ENCODE results near the gene PIH1D1.

The PIH1D1 gene

DNA sequence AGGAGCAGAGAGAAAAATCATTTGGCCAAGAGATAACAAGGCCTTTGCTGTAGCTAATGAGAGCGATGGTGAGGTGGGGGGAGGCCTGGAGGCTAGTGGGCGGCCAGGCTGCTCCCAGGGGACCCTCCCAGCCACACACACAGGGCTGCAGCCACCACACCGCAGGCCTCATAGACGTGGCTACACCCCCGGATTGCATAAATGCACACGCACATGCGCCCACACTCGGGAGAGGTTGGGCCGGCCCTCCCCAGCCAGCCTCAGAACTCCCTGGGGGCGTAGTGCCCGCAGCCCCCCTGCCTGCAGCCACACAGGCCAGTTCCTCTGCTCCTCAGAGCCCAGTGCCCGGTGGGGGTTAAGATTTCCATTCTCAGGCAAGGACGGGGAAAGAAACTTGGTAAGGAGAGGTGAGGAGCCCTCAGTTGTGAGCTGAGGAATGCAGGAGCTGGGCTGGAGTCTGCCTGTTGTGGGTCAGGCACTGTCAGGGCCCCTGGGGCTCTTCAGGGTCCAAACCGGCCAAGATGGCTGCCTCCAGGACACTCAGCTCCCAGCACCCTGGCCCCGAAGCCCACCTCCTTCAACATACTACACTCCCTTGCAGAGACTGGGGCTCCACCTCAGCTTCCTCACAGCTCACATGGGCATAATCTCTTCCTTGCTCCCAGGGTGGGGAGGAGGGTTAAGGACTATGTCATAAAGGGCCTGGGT is 36.4 kb downstream of the PIH1D1 start:
- no peak for DNase-seq

DNA sequence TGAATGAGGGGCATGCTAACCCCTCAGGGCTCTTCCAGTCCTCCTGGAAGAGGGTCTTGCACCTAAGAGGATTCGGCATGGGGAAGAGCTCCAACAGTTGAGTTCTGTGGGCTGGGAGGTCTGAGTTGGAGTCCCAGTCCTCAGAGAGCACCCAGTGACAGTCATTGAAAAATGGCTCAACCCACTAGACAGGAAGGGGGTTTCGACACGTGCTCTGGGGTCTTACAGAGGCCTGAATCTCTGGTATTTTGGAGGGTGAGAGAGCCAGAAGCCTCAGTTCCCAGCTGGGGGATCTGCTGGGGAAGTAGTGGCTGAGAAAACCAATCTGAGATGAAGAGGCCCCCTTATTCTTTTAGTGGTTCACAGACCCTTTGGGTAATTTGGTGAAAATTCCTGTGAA is 37.4 kb downstream of the PIH1D1 start:
- DNase-seq = no peak

DNA sequence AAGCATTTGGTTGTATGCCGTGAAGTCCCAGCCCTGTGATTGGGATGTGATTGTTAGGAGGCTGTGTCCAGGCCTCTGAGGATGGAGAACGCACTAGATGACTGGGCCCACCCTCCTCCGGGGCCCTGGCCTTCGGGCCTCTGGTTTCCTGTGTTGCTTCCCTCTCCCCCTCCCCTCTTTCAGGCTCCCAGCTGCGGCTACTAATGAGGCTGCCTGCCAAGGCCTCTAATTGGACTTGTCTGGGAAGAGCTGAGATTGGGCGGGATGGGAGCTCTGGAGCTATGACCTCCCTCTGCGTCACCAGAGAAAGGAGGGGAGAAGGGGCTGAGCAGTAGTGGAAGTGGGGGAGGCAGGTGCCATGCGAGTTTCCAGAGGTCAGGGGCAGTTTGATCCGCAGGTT is 38.3 kb downstream of the PIH1D1 start:
- DNase-seq = no peak

DNA sequence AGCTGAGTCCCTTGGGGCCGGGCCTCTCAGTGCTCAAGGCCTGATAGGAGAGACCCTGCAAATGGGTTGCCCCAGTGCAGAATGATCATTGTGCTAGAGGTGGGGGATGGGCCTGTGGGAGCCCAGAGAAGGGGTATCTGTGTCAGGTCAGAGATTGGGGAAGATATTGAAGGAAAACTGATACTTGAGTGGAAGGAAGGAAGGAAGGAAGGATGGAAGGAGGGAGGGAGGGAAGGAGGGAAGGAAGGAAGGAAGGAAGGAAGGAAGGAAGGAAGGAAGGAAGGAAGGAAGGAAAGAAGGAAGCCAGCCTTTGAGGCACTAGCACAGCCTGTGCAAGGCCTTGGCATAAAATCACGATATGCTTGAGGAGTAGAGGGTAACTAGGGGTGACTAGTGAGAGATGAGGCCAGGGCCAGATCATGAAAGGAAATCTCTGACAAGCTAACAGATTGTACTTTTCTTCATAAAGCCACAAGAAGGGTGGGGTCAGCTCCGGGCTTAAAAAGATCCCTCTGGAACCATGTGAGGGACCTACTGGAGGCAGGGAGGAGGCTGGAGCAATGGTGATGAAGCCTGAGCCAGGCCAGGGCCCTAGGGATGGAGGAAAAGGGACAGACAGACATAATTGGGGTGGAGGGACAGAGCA is 39.8 kb downstream of the PIH1D1 start:
- DNase-seq = no peak

- no peak for DNase-seq
These were observed 42.1 kb downstream of the PIH1D1 start for GRCh38 chr19:49409441-49410029.

DNA sequence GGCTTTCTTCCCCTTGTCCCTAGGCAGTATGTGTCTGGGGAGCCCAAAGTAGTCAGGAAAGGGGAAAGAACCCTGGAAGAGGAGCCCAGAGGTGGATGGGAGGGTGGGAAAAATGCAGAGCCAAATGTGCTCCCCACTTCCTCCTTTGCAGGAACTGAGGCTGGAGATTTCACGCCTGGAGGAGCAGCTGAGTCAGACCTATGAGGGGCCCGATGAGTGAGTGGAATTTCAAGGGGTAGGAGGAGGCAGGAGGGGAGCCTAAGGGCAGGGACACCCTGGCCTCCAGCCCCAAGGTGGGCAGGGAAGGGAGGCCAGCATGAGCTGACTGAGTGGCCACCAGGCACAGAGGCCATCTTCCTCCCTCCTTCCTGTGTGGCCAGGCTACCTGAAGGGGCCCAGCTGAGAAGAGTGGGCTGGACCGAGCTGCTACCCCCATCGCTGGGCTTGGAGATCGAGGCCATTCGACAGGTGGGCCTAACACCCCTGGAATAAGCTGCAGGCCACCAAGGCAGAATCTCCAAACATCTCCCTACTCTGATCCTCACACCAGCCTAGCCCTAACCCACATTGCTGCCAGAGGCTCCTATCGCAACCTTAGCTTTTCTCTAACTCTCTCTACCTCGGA is 42.7 kb downstream of the PIH1D1 start:
- DNase-seq = no peak

DNA sequence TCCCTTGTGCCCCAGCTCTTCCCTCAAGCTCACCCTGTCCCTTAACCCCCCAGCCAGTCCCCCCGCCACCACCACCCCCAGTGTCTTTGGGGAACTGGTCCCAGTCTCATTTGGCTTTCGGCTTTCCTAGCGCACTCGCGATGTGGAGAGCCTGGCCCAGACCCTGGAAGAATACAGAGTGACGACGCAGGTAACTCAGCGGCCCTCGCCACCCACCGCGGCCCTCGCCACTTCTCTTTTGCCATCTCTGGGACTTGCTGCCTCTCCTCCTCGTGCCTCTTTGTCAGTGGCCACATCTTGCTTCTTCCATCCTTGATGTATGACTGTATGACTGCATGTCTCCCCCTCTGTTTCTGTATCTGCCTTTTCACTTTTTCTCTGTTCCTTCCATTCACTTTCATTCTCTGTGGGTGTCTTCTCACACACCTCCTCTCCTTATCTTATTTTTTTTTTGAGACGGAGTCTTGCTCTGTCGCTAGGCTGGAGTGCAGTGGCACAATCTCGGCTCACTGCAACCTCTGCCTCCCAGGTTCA is 44.1 kb downstream of the PIH1D1 start:
- DNase-seq = no peak

- DNase-seq = no peak
These were observed 44.5 kb downstream of the PIH1D1 start for GRCh38 chr19:49407079-49407478.

DNA sequence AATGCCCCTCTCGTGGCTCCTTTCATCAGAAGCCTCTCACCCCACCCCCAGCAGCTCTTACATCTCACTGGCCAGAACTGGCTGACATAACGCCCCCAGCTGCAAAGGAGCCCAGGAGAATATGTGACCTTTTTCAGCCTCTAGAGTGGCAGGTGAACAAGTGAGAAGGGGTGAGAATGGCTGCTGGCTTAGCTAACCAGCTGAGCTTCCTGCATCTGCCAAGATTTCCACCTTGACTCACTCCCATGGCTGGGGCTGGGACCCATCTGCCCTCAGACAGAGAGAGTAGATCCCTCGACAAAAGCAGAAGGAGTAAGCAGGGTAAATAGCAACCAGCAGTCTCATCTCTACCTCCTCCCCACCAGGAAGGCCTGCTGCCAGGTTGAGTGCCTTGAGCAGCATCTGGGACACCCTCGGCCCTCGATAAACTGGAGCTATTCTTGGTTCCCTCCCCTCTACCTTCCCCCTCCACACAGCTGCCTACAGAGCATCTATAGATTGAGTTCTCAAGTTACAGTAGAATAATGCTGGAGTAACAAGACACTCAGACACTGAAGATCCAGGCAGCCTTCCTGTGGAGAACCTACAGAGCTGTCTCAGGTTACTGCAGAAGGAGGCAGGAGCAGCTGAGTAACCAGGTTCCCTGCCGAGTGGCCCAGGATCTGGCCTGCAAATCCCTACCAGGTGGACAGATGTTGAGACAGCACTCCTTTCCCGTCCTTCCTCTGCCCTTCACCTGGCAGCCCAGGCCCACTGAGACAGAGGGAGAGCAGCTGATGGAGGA is 48.0 kb downstream of the PIH1D1 start:
- DNase-seq = no peak

GRCh38 chr19:49400029-49400428 is 51.6 kb downstream of the PIH1D1 start:
- DNase-seq = no peak

DNA sequence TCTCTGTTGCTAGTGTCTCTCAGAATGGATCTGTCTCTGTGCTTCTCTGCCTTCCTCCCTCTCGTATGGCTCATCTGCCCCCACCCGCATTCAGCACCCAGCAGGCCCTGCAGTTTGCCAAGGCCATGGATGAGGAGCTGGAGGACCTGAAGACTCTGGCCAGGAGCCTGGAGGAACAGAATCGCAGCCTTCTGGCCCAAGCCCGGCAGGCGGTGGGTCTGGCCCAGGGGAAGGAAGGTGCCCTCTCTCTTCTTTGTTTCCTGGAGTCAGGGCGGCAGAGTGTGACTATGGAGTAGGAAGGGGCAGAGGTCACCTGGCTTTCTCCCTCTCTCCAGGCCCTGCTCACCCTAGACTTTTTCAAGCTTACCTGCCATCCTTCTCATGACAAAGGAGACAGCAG is 52.7 kb downstream of the PIH1D1 start:
- DNase-seq = no peak

DNA sequence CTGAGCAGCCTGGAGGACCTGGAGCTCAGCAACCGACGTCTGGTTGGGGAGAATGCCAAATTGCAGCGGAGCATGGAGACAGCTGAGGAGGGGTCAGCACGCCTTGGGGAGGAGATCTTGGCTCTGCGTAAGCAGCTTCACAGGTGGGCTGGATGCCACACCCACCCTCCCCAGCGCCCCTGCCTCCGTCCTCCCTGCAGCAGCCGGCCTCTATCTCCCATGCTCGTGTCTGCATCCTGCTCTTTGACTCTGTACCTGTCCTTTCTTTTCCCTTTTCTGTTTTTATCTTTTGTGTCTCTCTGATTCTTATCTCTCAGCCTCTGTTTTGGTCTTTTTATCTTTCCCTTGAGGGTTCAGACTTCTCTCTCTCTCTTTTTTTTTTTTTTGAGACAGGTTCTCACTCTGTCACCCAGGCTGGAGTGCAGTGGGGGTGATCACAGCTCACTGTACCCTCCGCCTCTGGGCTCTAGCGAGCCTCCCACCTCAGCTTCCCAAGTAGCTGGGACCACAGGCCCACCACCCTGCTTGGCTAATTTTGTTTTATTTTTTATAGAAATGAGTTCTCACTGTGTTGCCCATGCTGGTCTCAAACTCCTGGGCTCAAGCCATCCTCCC is 53.5 kb downstream of the PIH1D1 start:
- DNase-seq = no peak

- DNase-seq = no peak
These were observed 54.7 kb downstream of the PIH1D1 start for GRCh38 chr19:49396738-49397505.

Data from NCI-H2081 treated with DMSO at 0.1 percent for 48 hours (cell line).